Naive thymus-derived CD4-positive, alpha-beta T cell (primary cell): ENCODE measurements around the gene ZBTB9. TPM values are rescaled to one million over a fixed set of nuclear protein-coding genes. Genes with fewer than 3 reads are reported as not detected.

Experiments used
- ATAC-seq: fragments of 150-1000 bp; cut with Tn5 transposase; 2 replicates; pipeline ENCODE4 v1.10.0; 2021; ENCODE audit warnings: mild to moderate bottlenecking, moderate library complexity
- CTCF ChIA-PET: fragments of 350-600 bp; sonication (Branson Sonifier 250); formaldehyde crosslinking; loops from one replicate; lab custom pipeline; 2021; ENCODE audit warnings: antibody characterized with exemption; lab: Charles Lee
- POLR2A ChIA-PET: fragments of 350-600 bp; sonication (Branson Sonifier 250); formaldehyde crosslinking; loops from one replicate; lab custom pipeline; 2021; ENCODE audit warnings: antibody characterized with exemption, inconsistent platforms; lab: Charles Lee
- DNase-seq, 9 donors: peaks; one replicate each; pipeline versions ENCODE4 v3.0.0 to v3.0.0-alpha.2; 2020 to 2022; ENCODE audit warnings: mixed read lengths in 1 of 9
- H3K27ac ChIP-seq: one replicate; pipeline ENCODE4 v1.7.0; 2013; ENCODE audit warnings: mild to moderate bottlenecking, low read depth, low read length, moderate library complexity
- H3K27me3 ChIP-seq, 2 donors: one replicate each; pipeline ENCODE4 v1.7.0; 2013; ENCODE audit warnings: low read length in 2 of 2, mild to moderate bottlenecking in 2 of 2, moderate library complexity in 2 of 2; ENCODE audit not compliant: control insufficient read depth in 2 of 2, insufficient read depth in 2 of 2
- H3K36me3 ChIP-seq, 3 experiments: 1 replicate in 2 of 3; 2 replicates in 1 of 3; pipeline ENCODE4 v1.7.0; 2013; ENCODE audit warnings: low read length in 3 of 3, mild to moderate bottlenecking in 3 of 3, moderate library complexity in 1 of 3; ENCODE audit not compliant: insufficient read depth in 3 of 3, control insufficient read depth in 2 of 3
- H3K4me1 ChIP-seq, 2 donors: one replicate each; pipeline ENCODE4 v1.7.0; 2013; ENCODE audit warnings: low read length in 2 of 2, mild to moderate bottlenecking in 2 of 2, moderate library complexity in 1 of 2; ENCODE audit not compliant: control insufficient read depth in 2 of 2, insufficient read depth in 2 of 2
- H3K4me3 ChIP-seq: 2 replicates; pipeline ENCODE4 v1.7.0; 2013; ENCODE audit warnings: mild to moderate bottlenecking, low read length
- H3K9me3 ChIP-seq, 3 experiments: 1 replicate in 2 of 3; 2 replicates in 1 of 3; pipeline ENCODE4 v1.7.0; 2013; ENCODE audit warnings: low read length in 3 of 3; ENCODE audit not compliant: control insufficient read depth in 2 of 3
- H3K27ac Mint-ChIP-seq, 9 donors: one replicate each; pipeline ENCODE4 v1.8.0; 2020 to 2022; ENCODE audit warnings: mixed read lengths in 9 of 9, mild to moderate bottlenecking in 8 of 9, moderate library complexity in 5 of 9, inconsistent platforms in 2 of 9
- H3K27me3 Mint-ChIP-seq, 5 donors: one replicate each; pipeline ENCODE4 v1.8.0; 2021 to 2022; ENCODE audit warnings: mixed read lengths in 5 of 5, mild to moderate bottlenecking in 1 of 5
- H3K36me3 Mint-ChIP-seq, 5 donors: one replicate each; pipeline ENCODE4 v1.8.0; 2020 to 2022; ENCODE audit warnings: mixed read lengths in 5 of 5, mild to moderate bottlenecking in 3 of 5, inconsistent platforms in 1 of 5
- H3K4me1 Mint-ChIP-seq, 7 donors: one replicate each; pipeline ENCODE4 v1.8.0; 2020 to 2022; ENCODE audit warnings: mixed read lengths in 7 of 7, mild to moderate bottlenecking in 3 of 7, inconsistent platforms in 1 of 7
- H3K4me3 Mint-ChIP-seq, 10 donors: one replicate each; pipeline ENCODE4 v1.8.0; 2020 to 2022; ENCODE audit warnings: mild to moderate bottlenecking in 10 of 10, mixed read lengths in 10 of 10, moderate library complexity in 6 of 10, inconsistent platforms in 2 of 10
- H3K9me3 Mint-ChIP-seq, 11 donors: one replicate each; pipeline ENCODE4 v1.8.0; 2020 to 2022; ENCODE audit warnings: mixed read lengths in 11 of 11, mild to moderate bottlenecking in 4 of 11, inconsistent platforms in 1 of 11, moderate library complexity in 1 of 11
- intact Hi-C, 2 donors: fragments of 100-400 bp; cut with micrococcal nuclease; formaldehyde crosslinking; loops; one replicate each; pipeline ENCODE4 v1.15.1; 2023
- polyA plus RNA-seq, 2 donors: library from polyadenylated mRNA; unstranded; fragments of 300-500 nt; fragmentation: Illumina TruSeq; gene quantifications; one replicate each; pipeline ENCODE4 v1.2.3, GENCODE V29; 2021
- total RNA-seq, 6 experiments: library from RNA in 5 of 6; stranded (reverse) in 5 of 6; gene quantifications; 1 replicate in 5 of 6; 2 replicates in 1 of 6; pipeline ENCODE4 v1.2.3 and lab custom pipeline; 2021 to 2026

The ZBTB9 gene
- total and polyA plus RNA-seq, 7 experiments from 2014 or later: 3.3 to 15.2 (median 9.8) TPM

GRCh38 chr6:33430334-33430733, 24.0 kb upstream of the ZBTB9 start:
- intact Hi-C loops: no loop called here
- no peak for ATAC-seq
- peak in 3 of 9 donors; percentile 37 to 53 (median 45) for DNase-seq
- no peaks in the 10 kb centered on the region for H3K27me3 Mint-ChIP-seq
- peaks cover 0 to 16% (median 4%) of the 10 kb centered on the region in 5 donors for H3K36me3 Mint-ChIP-seq
- Histone ChIP-seq H3K4me1 (peaks cover 43 to 51% of the 10 kb centered on the region in 2 donors), H3K4me3 (peak overlapping the region; percentile 52), H3K27ac (peak overlapping the region; percentile 88), H3K27me3 (no peaks in the 10 kb centered on the region), H3K36me3 (peaks cover 0 to 8% (median 2%) of the 10 kb centered on the region in 3 experiments), H3K9me3 (no peaks in the 10 kb centered on the region)
- H3K27ac Mint-ChIP-seq: peak overlapping the region; percentile 81 to 98 (median 96)
- no peaks in the 10 kb centered on the region for H3K9me3 Mint-ChIP-seq
- peak overlapping the region; percentile 86 to 98 (median 92) for H3K4me3 Mint-ChIP-seq
- H3K4me1 Mint-ChIP-seq: peaks cover 60 to 73% (median 67%) of the 10 kb centered on the region in 7 donors
- ChIA-PET POLR2A (interaction anchor here (0.7 to 4.4 kb wide), 23 partner anchors 8 to 458 kb away, joined by 3 to 61 read pairs (median 6); partner anchors contain the start of genes B3GALT4, BAK1, CUTA and ITPR3), CTCF (interaction anchor here (0.9 to 1.8 kb wide), 8 partner anchors 12 to 306 kb away, joined by 3 to 7 read pairs (median 4); partner anchors contain the start of genes BAK1, CUTA and ZBTB9)

- peaks cover 0 to 15% (median 9%) of the 10 kb centered on the region in 5 donors for H3K36me3 Mint-ChIP-seq
- Histone ChIP-seq H3K27ac (peak overlapping the region; percentile 88), H3K36me3 (peaks cover 0 to 17% (median 7%) of the 10 kb centered on the region in 3 experiments), H3K4me1 (peaks cover 42 to 51% of the 10 kb centered on the region in 2 donors), H3K27me3 (no peaks in the 10 kb centered on the region), H3K4me3 (peak overlapping the region; percentile 52), H3K9me3 (no peaks in the 10 kb centered on the region)
- no peaks in the 10 kb centered on the region for H3K9me3 Mint-ChIP-seq
- peak; percentile 65 to 89 (median 87) for DNase-seq
- H3K4me3 Mint-ChIP-seq: peak overlapping the region; percentile 86 to 98 (median 92)
- ChIA-PET CTCF (interaction anchor here (0.9 to 1.8 kb wide), 7 partner anchors 13 to 307 kb away, joined by 3 to 7 read pairs (median 4); partner anchors contain the start of genes BAK1, CUTA and ZBTB9), POLR2A (interaction anchor here (0.7 to 4.4 kb wide), 24 partner anchors 9 to 459 kb away, joined by 3 to 61 read pairs (median 6); partner anchors contain the start of genes B3GALT4, CUTA, PHF1 and RPS18)
- intact Hi-C loops: loop anchor here (1.0 kb wide), 5 partner anchors 21 to 140 kb away; partner anchors contain the start of genes KIFC1 (in 2 of the 2) and ZBTB9 (in 2 of the 2)
- ATAC-seq: peak; percentile 82
- H3K4me1 Mint-ChIP-seq: peaks cover 56 to 69% (median 64%) of the 10 kb centered on the region in 7 donors
- no peaks in the 10 kb centered on the region for H3K27me3 Mint-ChIP-seq
- H3K27ac Mint-ChIP-seq: peak overlapping the region; percentile 81 to 98 (median 96)
Measured at GRCh38 chr6:33430991-33431879, 23.1 kb upstream of the ZBTB9 start.

- POLR2A ChIA-PET: interaction anchor here (1.3 to 4.4 kb wide), 6 partner anchors 10 to 22 kb away, joined by 3 to 61 read pairs (median 25); partner anchors contain the start of genes CUTA, PHF1, SYNGAP1 and ZBTB9
- Mint-ChIP-seq H3K36me3 (peaks cover 0 to 20% (median 9%) of the 10 kb centered on the region in 5 donors), H3K4me1 (peaks cover 51 to 61% (median 58%) of the 10 kb centered on the region in 7 donors), H3K9me3 (no peaks in the 10 kb centered on the region), H3K4me3 (peak overlapping the region; percentile 36 to 98 (median 92)), H3K27me3 (no peaks in the 10 kb centered on the region), H3K27ac (peak overlapping the region; percentile 58 to 97 (median 87))
- Histone ChIP-seq H3K27me3 (no peaks in the 10 kb centered on the region), H3K36me3 (peaks cover 3 to 25% (median 7%) of the 10 kb centered on the region in 3 experiments), H3K4me3 (peak overlapping the region; percentile 52), H3K4me1 (peaks cover 41 to 50% of the 10 kb centered on the region in 2 donors), H3K27ac (peak overlapping the region; percentile 88), H3K9me3 (no peaks in the 10 kb centered on the region)
- no peak for ATAC-seq
- no peak for DNase-seq
- CTCF ChIA-PET: interaction anchor here (0.6 to 1.8 kb wide), 2 partner anchors 14 to 114 kb away, joined by 3 to 7 read pairs; partner anchors contain the start of gene CUTA
- intact Hi-C loops: loop anchor here (1.0 kb wide), 5 partner anchors 22 to 139 kb away; partner anchors contain the start of genes KIFC1 (in 2 of the 2) and ZBTB9 (in 2 of the 2)
Measured at GRCh38 chr6:33431880-33432541, 22.4 kb upstream of the ZBTB9 start.

- H3K36me3 ChIP-seq: peaks cover 5 to 30% (median 7%) of the 10 kb centered on the region in 3 experiments
- ChIA-PET CTCF (interaction anchor here (0.6 kb wide), 1 partner anchor 114 kb away, joined by 3 read pairs; no protein-coding TSS in a partner anchor), POLR2A (interaction anchor here (1.3 to 4.4 kb wide), 4 partner anchors 9 to 22 kb away, joined by 3 to 61 read pairs (median 25); partner anchors contain the start of genes CUTA, SYNGAP1 and ZBTB9)
- no peak for DNase-seq
- H3K27ac ChIP-seq: peak overlapping the region; percentile 88
- H3K9me3 ChIP-seq: no peaks in the 10 kb centered on the region
- Mint-ChIP-seq H3K4me3 (peak overlapping the region; percentile 47 to 98 (median 92)), H3K36me3 (peaks cover 0 to 23% (median 12%) of the 10 kb centered on the region in 5 donors), H3K4me1 (peaks cover 47 to 56% (median 53%) of the 10 kb centered on the region in 7 donors), H3K27me3 (no peaks in the 10 kb centered on the region), H3K27ac (peak overlapping the region; percentile 58 to 97 (median 87)), H3K9me3 (no peaks in the 10 kb centered on the region)
- no peak overlapping the region for H3K4me3 ChIP-seq
- no peak for ATAC-seq
- no peaks in the 10 kb centered on the region for H3K27me3 ChIP-seq
- intact Hi-C loops: no loop called here
- peaks cover 36 to 45% of the 10 kb centered on the region in 2 donors for H3K4me1 ChIP-seq
Measured at GRCh38 chr6:33432546-33432945, 21.8 kb upstream of the ZBTB9 start.

GRCh38 chr6:33433001-33433543, 21.3 kb upstream of the ZBTB9 start:
- intact Hi-C loops: no loop called here
- H3K36me3 Mint-ChIP-seq: peaks cover 0 to 24% (median 13%) of the 10 kb centered on the region in 5 donors
- DNase-seq: no peak

More at GRCh38 chr6:33433001-33433543, 21.3 kb upstream of the ZBTB9 start:
- Mint-ChIP-seq H3K4me3 (peak overlapping the region; percentile 47 to 98 (median 88)), H3K27ac (peak overlapping the region; percentile 16 to 97 (median 86)), H3K9me3 (no peaks in the 10 kb centered on the region), H3K4me1 (peaks cover 46 to 56% (median 53%) of the 10 kb centered on the region in 7 donors), H3K27me3 (no peaks in the 10 kb centered on the region)
- Histone ChIP-seq H3K4me1 (peaks cover 36 to 45% of the 10 kb centered on the region in 2 donors), H3K36me3 (peaks cover 5 to 34% (median 7%) of the 10 kb centered on the region in 3 experiments), H3K27ac (no peak overlapping the region), H3K4me3 (no peak overlapping the region), H3K27me3 (no peaks in the 10 kb centered on the region), H3K9me3 (no peaks in the 10 kb centered on the region)
- ATAC-seq: no peak
- POLR2A ChIA-PET: interaction anchor here (2.6 kb wide), 1 partner anchor 9 kb away, joined by 13 read pairs; no protein-coding TSS in a partner anchor
- CTCF ChIA-PET: no interaction called here
